ENCODE results near the gene LAMB2. TPM values are rescaled to one million over a fixed set of nuclear protein-coding genes. Genes with fewer than 3 reads are reported as not detected.

Gene LAMB2
- total and polyA plus RNA-seq, 2 of the 8 experiments (the other 6 are each of a cell fraction or from before 2014, with no cell fraction given), result 112 to 153 TPM

DNA sequence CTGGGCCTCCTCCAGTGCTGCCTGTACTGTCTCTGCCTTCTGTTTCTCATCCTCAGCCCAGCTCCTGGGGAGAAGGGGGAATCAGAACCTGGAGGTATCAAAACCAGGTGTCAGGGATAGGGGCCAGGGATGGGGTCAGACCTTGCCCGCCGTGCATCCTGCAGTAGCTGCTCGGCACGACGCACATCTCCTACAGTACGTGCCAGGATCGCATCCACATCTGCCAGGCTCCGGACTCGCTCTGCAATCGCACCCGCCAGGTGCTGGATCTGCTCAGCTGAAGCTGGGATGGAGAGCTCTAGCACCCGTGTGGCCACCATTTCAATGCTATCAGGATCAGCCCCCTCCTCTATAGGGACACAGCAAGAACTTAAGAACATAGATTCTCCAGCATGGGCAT, 10.8 kb downstream of the LAMB2 start (continued):
- TF ChIP-seq, protein P1, sequence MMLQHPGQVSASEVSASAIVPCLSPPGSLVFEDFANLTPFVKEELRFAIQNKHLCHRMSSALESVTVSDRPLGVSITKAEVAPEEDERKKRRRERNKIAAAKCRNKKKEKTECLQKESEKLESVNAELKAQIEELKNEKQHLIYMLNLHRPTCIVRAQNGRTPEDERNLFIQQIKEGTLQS (IDR thresholded peaks at IDR 0.05; ENCODE audit: insufficient read depth, low read depth, low read length), result no peak
- TF ChIP-seq RAD21 (IDR thresholded peaks at IDR 0.05 in 1 of 2, conservative IDR thresholded peaks at IDR 0.05 in 1 of 2; ENCODE audit: low read depth in 2 of 2, low read length in 2 of 2) (no peak), ASH2L (IDR thresholded peaks at IDR 0.05; ENCODE audit: low read length) (no peak), TCF12 (IDR thresholded peaks at IDR 0.05; ENCODE audit: low read depth, low read length) (no peak), KDM1A (IDR thresholded peaks at IDR 0.05; ENCODE audit: borderline replicate concordance, low read length) (no peak), CHD1 (IDR thresholded peaks at IDR 0.05; ENCODE audit: low read depth, low read length) (no peak), JUND (IDR thresholded peaks at IDR 0.05; ENCODE audit: low read length) (no peak)
- TF ChIP-seq, protein P2, sequence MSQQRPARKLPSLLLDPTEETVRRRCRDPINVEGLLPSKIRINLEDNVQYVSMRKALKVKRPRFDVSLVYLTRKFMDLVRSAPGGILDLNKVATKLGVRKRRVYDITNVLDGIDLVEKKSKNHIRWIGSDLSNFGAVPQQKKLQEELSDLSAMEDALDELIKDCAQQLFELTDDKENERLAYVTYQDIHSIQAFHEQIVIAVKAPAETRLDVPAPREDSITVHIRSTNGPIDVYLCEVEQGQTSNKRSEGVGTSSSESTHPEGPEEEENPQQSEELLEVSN (IDR thresholded peaks at IDR 0.05), result no peak
